Measurements from ENCODE around the gene KIF7. TPM values are rescaled to one million over a fixed set of nuclear protein-coding genes. Genes with fewer than 3 reads are reported as not detected.

Gene KIF7
- total RNA-seq, 8 experiments from 2014 or later: 3.5 to 13.4 (median 6.6) TPM

DNA sequence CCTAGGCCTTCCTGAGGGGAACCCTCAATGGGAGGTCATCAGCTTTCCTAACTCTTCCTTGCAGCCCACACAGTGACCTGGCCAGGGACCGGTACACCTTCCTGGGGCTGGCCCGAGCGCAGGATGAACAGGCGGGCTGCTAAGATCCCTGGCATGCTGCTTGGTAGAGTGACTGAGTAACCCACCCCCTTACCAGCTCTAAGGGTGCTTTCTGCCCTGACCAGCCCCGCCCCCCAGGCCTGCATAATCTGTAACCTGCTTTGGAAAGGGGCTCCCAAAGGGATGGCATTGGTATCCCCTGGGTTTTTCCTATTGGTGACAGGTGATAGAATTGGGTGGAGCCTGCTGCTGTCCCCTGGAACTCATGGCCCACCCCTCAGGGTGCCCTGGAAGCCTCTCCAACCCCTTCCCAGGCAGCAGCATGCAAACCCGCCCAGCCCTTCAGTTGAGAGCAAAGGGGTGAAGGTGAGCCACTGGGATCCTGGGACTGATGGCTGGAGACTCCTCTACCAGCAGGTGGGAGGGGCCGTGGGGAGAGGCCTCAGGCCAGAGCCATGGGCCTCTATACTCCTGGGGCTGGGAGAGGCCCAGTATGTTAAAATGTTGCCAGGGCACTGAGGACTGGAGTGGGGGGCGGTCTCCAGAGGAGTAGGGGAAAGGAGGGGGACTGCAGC, 11.1 kb upstream of the KIF7 start:
- no CpG with 5 or more reads among the region's 8 CpGs for WGBS, 10 experiments
- peak in 5 of 8 experiments; percentile 1 to 31 (median 22) for ATAC-seq (replicated peaks in 6 of 8)
- peak overlapping the region in 1 of 5 donors; percentile 31 for H3K4me3 ChIP-seq
- in situ Hi-C loops (cut with MboI; ENCODE audit: low pct_unique_long_range_greater_than_20kb in 2 of 9, low sequenced_read_pairs in 9 of 9, unreplicated experiment in 9 of 9): no loop called here
- H3K27ac ChIP-seq: no peak overlapping the region
- peaks cover 5 to 10% of the 10 kb centered on the region in 2 donors for H3K4me1 ChIP-seq (replicated peaks in 1 of 2)

DNA sequence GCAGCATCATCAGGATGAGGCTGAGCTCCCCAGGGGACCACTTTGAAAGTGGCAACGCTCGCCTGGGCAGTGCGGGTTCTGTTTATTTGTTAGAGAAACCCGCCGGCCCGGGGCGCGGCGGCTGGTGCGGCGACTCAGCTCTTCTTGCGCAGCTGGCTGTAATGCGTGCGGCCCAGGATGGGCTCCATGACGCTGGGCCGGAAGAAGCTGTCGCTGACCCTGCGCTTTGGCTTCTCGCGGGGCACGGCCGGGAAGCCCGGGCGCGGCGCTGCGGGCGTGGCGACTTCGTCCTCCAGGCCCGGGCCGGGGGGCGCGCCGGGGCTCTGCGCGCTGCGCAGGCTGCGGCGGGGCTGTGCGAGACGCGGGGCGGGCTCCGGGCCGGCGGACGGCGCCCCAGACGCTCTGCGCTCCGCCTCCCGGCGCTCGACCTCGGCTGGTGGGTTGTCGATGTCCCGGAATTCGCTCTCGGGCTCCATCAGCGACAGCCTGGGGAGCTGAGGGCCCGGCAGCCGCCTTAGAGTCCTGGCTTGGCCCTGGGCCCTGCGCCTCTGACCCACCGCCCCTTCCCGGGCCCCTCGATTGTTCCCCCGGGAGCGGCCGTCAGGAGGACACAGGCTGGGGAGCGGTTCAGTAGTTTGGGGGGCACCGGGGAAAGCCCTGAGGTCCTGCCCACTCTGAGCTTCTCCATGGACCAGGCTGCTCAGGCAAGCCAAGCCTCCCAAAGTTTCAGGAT, 10.3 kb upstream of the KIF7 start:
- in situ Hi-C loops (cut with MboI; ENCODE audit: low pct_unique_long_range_greater_than_20kb in 2 of 9, low sequenced_read_pairs in 9 of 9, unreplicated experiment in 9 of 9): no loop called here
- Histone ChIP-seq H3K4me3 (peak overlapping the region; percentile 31 to 36 (median 33)), H3K27ac (no peak overlapping the region), H3K4me1 (replicated peaks in 1 of 2) (peaks cover 5 to 10% of the 10 kb centered on the region in 2 donors)
- WGBS, 10 experiments: 0 to 8% (median 1%) methylated on average over 2 to 16 of the region's 72 CpGs; no CpG with 5 or more reads in 3 of the 10 experiments
- ATAC-seq (replicated peaks in 6 of 8): peak; percentile 52 to 88 (median 82)

GRCh38 chr15:89664441-89665350, 9.4 kb upstream of the KIF7 start:
- 38 to 100% (median 58%) methylated on average over 3 to 12 of the region's 13 CpGs for WGBS, 10 experiments

DNA sequence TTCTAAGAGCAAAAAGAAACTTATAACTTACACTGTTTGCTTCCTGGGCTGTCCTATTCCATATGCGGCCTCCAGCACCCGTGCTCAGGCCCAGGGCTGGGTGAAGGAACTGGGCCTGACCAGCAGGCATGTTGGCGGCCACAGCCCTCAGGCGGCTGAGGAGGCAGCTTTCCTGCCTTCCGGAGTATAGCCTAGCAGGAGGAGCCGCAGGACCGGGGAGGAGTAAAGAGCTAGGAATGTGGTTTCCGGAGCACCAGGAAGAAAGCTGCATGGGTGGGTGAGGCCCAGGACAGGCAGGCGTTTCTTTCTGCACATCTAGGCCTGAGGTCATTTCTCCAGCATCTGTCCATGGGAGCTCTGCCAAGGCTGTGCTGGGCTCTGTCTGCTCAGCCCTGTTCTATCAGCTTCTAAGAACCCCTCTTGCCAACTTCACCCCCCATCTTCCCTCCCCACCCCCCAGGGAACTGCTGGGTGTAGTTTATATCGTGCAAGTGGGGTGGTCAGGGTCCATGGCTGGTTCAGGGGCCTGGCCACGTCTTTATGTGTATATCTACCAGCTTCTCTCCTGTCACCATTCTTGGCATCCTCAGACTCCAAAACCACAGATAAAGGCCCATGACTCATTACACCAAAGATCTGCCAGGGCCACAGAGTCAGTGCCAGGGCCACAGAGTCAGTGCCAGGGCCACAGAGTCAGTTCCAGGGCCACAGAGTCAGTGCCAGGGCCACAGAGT, 7.8 kb upstream of the KIF7 start:
- Histone ChIP-seq H3K4me1 (replicated peaks in 1 of 2) (peaks cover 5 to 10% of the 10 kb centered on the region in 2 donors), H3K27ac (no peak overlapping the region), H3K4me3 (no peak overlapping the region)
- WGBS, 10 experiments: 0 to 61% (median 15%) methylated on average over 1 to 6 of the region's 11 CpGs; no CpG with 5 or more reads in 5 of the 10 experiments
- peak in 4 of 8 experiments; percentile 28 to 91 (median 88) for ATAC-seq (replicated peaks in 6 of 8)
- in situ Hi-C loops (cut with MboI; ENCODE audit: low pct_unique_long_range_greater_than_20kb in 2 of 9, low sequenced_read_pairs in 9 of 9, unreplicated experiment in 9 of 9): no loop called here

More at GRCh38 chr15:89664441-89665350, 9.4 kb upstream of the KIF7 start:
- peaks cover 5 to 10% of the 10 kb centered on the region in 2 donors for H3K4me1 ChIP-seq (replicated peaks in 1 of 2)
- H3K4me3 ChIP-seq: peak overlapping the region in 2 of 5 donors; percentile 31 to 34
- no peak overlapping the region for H3K27ac ChIP-seq
- in situ Hi-C loops (cut with MboI; ENCODE audit: low pct_unique_long_range_greater_than_20kb in 2 of 9, low sequenced_read_pairs in 9 of 9, unreplicated experiment in 9 of 9): no loop called here
- ATAC-seq (replicated peaks in 6 of 8): no peak

DNA sequence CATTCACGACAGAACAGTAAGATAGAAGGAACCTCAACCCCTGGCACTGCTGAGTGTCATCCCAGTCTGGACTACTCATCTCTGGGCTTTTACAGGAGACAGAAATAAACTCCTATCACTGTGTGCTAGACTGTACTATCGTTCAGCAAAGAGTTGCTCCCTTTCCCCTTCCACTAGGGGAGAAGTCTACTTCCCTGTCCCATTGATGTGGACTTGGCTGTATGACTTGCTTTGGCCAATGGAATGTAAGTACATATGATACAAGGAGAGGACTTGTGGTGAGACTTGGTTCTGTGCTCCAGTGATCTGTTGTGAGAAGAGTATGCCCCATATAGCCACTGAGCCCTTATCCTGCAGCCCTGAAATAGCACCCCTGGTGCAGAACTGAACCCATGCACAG, 5.3 kb upstream of the KIF7 start:
- H3K27ac ChIP-seq: no peak overlapping the region
- peaks cover 5 to 6% of the 10 kb centered on the region in 2 donors for H3K4me1 ChIP-seq (replicated peaks in 1 of 2)
- WGBS, 10 experiments: 67 to 100% (median 100%) methylated on average over 1 to 2 of the region's 2 CpGs; no CpG with 5 or more reads in 6 of the 10 experiments
- no peak for ATAC-seq (replicated peaks in 6 of 8)
- in situ Hi-C loops (cut with MboI; ENCODE audit: low pct_unique_long_range_greater_than_20kb in 2 of 9, low sequenced_read_pairs in 9 of 9, unreplicated experiment in 9 of 9): no loop called here
- H3K4me3 ChIP-seq: no peak overlapping the region

DNA sequence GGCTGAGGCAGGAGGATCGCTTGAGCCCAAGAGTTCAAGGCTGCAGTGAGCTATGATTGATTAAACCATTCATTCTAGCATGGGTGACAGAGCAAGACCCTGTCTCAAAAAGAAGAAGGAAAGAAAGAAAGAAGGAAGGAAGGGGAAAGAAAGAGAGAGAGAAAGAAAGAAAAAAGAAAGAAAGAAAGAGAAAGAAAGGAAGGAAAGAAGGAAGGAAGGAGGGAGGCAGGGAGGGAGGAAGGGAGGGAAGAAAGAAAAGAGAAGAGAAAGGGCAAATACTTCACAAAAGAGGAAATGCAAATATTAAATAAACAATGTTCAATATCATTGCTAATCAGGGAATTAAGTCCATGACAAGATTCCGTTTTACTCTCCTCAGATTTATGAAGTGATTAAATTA, 4.0 kb upstream of the KIF7 start:
- ATAC-seq (replicated peaks in 6 of 8): no peak
- H3K4me1 ChIP-seq (replicated peaks in 1 of 2): peaks cover 1 to 3% of the 10 kb centered on the region in 2 donors

GRCh38 chr15:89657686-89658200, 2.5 kb upstream of the KIF7 start:
- WGBS, 10 experiments: 25 to 100% (median 77%) methylated on average over 1 to 5 of the region's 5 CpGs
- no peak overlapping the region for H3K4me3 ChIP-seq
- H3K27ac ChIP-seq: no peak overlapping the region
- in situ Hi-C loops (cut with MboI; ENCODE audit: low pct_unique_long_range_greater_than_20kb in 2 of 9, low sequenced_read_pairs in 9 of 9, unreplicated experiment in 9 of 9): no loop called here
- ATAC-seq (replicated peaks in 6 of 8): no peak
- H3K4me1 ChIP-seq (replicated peaks in 1 of 2): peaks cover 6 to 7% of the 10 kb centered on the region in 2 donors

More for the DNA sequence above, 4.0 kb upstream of the KIF7 start:
- 60 to 91% (median 83%) methylated on average over 1 to 2 of the region's 2 CpGs for WGBS, 10 experiments
- Histone ChIP-seq H3K4me3 (no peak overlapping the region), H3K27ac (no peak overlapping the region)
- in situ Hi-C loops (cut with MboI; ENCODE audit: low pct_unique_long_range_greater_than_20kb in 2 of 9, low sequenced_read_pairs in 9 of 9, unreplicated experiment in 9 of 9): no loop called here

DNA sequence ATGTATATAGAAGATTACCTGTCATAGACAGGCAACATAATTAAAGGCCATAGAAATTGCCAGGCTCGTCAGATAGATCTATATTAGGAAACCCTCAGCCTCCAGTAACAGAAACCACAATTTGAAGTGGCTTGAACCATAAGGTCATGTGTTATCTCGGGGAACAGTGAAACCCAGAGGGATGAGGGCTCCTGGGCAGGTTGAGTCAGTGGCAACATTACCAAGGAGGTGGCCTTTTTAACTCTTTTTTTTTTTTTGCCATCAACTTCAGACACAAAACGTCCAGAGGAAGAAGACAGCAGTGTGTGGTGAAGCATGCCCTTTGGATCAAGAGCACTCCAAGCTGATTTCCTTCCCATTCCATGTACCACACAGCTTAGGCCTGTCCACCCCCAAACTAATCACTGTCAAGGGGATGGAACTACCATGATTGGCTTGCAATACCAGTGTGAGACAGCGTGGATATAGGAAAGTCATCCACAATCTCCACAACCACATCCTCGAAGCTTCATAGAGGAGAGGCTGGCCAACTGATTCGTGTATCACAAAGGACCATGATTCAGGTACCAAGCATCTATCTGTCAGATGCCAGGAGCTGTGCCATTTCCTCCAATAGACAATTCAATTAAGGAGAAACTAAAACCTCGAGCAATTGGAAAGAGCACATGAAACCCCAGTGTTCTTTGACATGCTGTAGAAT, 999 bp upstream of the KIF7 start:
- H3K27ac ChIP-seq: no peak overlapping the region
- in situ Hi-C loops (cut with MboI; ENCODE audit: low pct_unique_long_range_greater_than_20kb in 2 of 9, low sequenced_read_pairs in 9 of 9, unreplicated experiment in 9 of 9): no loop called here
- peaks cover 6 to 7% of the 10 kb centered on the region in 2 donors for H3K4me1 ChIP-seq (replicated peaks in 1 of 2)
- 28 to 100% (median 67%) methylated on average over 2 to 7 of the region's 7 CpGs for WGBS, 10 experiments
- no peak for ATAC-seq (replicated peaks in 6 of 8)
- no peak overlapping the region for H3K4me3 ChIP-seq

DNA sequence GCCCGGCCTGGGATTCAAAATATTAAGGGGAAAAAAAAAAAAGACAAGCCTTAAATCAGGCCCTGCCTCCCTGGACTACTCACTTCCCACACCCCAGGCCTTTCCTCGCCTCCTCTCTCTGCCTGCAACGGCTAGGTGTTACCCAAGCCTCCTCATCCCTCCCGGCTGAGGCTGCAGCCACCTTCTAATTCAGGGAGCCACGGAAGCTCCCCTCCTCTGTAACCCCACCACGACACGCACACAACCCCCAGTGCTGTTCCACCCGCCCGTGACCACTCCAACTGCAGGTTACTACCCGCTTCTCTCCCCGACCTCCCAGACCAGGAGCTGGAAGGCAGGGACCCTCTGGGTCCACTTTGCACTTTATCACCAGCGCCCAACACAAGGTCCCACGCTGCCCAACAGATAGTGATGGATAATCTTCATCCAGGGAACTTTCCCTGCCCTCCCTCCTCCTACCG, 936 bp downstream of the KIF7 start:
- Histone ChIP-seq H3K4me1 (replicated peaks in 1 of 2) (peaks cover 6 to 7% of the 10 kb centered on the region in 2 donors), H3K27ac (no peak overlapping the region), H3K4me3 (peak overlapping the region; percentile 53 to 86 (median 61))
- ATAC-seq (replicated peaks in 6 of 8): peak in 3 of 8 experiments; percentile 1 to 52 (median 42)
- WGBS, 10 experiments: 7 to 100% (median 20%) methylated on average over 1 to 11 of the region's 14 CpGs; no CpG with 5 or more reads in 7 of the 10 experiments
- in situ Hi-C loops (cut with MboI; ENCODE audit: low pct_unique_long_range_greater_than_20kb in 2 of 9, low sequenced_read_pairs in 9 of 9, unreplicated experiment in 9 of 9): no loop called here

GRCh38 chr15:89653578-89653977, 1.7 kb downstream of the KIF7 start:
- Histone ChIP-seq H3K4me1 (replicated peaks in 1 of 2) (peaks cover 6 to 7% of the 10 kb centered on the region in 2 donors), H3K4me3 (no peak overlapping the region), H3K27ac (no peak overlapping the region)
- WGBS, 10 experiments: 92 to 100% (median 100%) methylated on average over 1 to 2 of the region's 2 CpGs; no CpG with 5 or more reads in 5 of the 10 experiments
- in situ Hi-C loops (cut with MboI; ENCODE audit: low pct_unique_long_range_greater_than_20kb in 2 of 9, low sequenced_read_pairs in 9 of 9, unreplicated experiment in 9 of 9): no loop called here
- ATAC-seq (replicated peaks in 6 of 8): no peak

DNA sequence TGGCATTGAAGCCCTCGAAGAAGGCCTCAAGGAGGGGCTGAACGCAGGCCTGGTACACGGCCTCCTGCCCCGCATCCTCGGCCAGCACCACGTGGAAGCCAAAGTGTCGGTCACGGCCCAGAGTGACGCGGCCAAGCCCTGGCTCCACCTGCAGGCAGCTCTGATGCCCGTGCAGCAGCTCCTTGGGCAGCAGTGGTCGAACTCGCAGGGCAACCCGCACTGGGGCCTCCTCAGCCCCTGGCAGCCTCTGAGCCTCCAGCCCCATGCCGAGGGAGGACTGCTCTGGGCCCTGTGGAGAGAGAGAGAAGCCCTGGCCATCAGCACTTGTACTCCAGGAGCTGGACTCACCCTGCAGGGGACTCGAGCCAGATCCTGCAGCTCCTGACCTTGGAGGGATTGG, 2.6 kb downstream of the KIF7 start:
- no peak for ATAC-seq (replicated peaks in 6 of 8)
- Histone ChIP-seq H3K4me3 (no peak overlapping the region), H3K27ac (no peak overlapping the region), H3K4me1 (replicated peaks in 1 of 2) (peaks cover 6 to 7% of the 10 kb centered on the region in 2 donors)
- WGBS, 10 experiments: 84 to 100% (median 88%) methylated on average over 2 to 5 of the region's 16 CpGs; no CpG with 5 or more reads in 7 of the 10 experiments
- in situ Hi-C loops (cut with MboI; ENCODE audit: low pct_unique_long_range_greater_than_20kb in 2 of 9, low sequenced_read_pairs in 9 of 9, unreplicated experiment in 9 of 9): no loop called here

Measured in motor neuron (in vitro differentiated cells).